H9 (cell line): ENCODE results near the gene RIBC2. TPM values are rescaled to one million over a fixed set of nuclear protein-coding genes. Genes with fewer than 3 reads are reported as not detected.

Experiments
- DNase-seq: peaks from one replicate; pipeline ENCODE4 v3.0.0-alpha.2; 2017
- H2AFZ ChIP-seq: one replicate; pipeline ENCODE4 v1.6.1; 2013; ENCODE audit warnings: mild to moderate bottlenecking, low read length, control low read depth, moderate library complexity
- H2AK5ac ChIP-seq: 2 replicates; pipeline ENCODE4 v1.6.1; 2013; ENCODE audit warnings: low read length, control low read depth, mixed read lengths; ENCODE audit not compliant: insufficient read length
- H2BK120ac ChIP-seq: one replicate; pipeline ENCODE4 v1.6.1; 2013; ENCODE audit warnings: low read depth, mild to moderate bottlenecking, low read length, control low read depth, inconsistent platforms; ENCODE audit not compliant: poor library complexity, severe bottlenecking
- H2BK12ac ChIP-seq: 2 replicates; pipeline ENCODE4 v1.6.1; 2013; ENCODE audit warnings: low read length, control low read depth, mixed read lengths, low read depth; ENCODE audit not compliant: insufficient read length
- H2BK15ac ChIP-seq: 2 replicates; pipeline ENCODE4 v1.6.1; 2013; ENCODE audit warnings: low read depth, low read length, control low read depth
- H2BK20ac ChIP-seq: one replicate; pipeline ENCODE4 v1.6.1; 2013; ENCODE audit warnings: low read depth, mild to moderate bottlenecking, low read length, control low read depth, inconsistent platforms; ENCODE audit not compliant: poor library complexity, severe bottlenecking
- H2BK5ac ChIP-seq: 2 replicates; pipeline ENCODE4 v1.6.1; 2013; ENCODE audit warnings: low read length, control low read depth, mixed read lengths; ENCODE audit not compliant: insufficient read length
- H3K14ac ChIP-seq: 2 replicates; pipeline ENCODE4 v1.6.1; 2013; ENCODE audit warnings: low read length, control low read depth; ENCODE audit not compliant: insufficient read depth
- H3K18ac ChIP-seq: 2 replicates; pipeline ENCODE4 v1.6.1; 2013; ENCODE audit warnings: low read depth, mild to moderate bottlenecking, mixed read lengths, low read length, control low read depth; ENCODE audit not compliant: insufficient read length
- H3K23ac ChIP-seq: 2 replicates; pipeline ENCODE4 v1.6.1; 2013; ENCODE audit warnings: low read length, control low read depth, mixed read lengths, low read depth; ENCODE audit not compliant: insufficient read length
- H3K23me2 ChIP-seq: 2 replicates; pipeline ENCODE4 v1.6.1; 2013; ENCODE audit warnings: low read depth, mild to moderate bottlenecking, mixed read lengths, low read length, control low read depth; ENCODE audit not compliant: insufficient read length, poor library complexity, severe bottlenecking
- H3K27ac ChIP-seq: 2 replicates; pipeline ENCODE4 v1.5.1; 2013; ENCODE audit warnings: low read length, control low read depth, mixed read lengths, low read depth; ENCODE audit not compliant: insufficient read length
- H3K27me3 ChIP-seq: 2 replicates; pipeline ENCODE4 v1.6.1; 2013; ENCODE audit warnings: low read length, control low read depth, inconsistent platforms; ENCODE audit not compliant: insufficient read depth
- H3K4ac ChIP-seq: 2 replicates; pipeline ENCODE4 v1.6.1; 2013; ENCODE audit warnings: low read depth, mild to moderate bottlenecking, control low read depth, inconsistent platforms, low read length, moderate library complexity
- H3K4me1 ChIP-seq: 2 replicates; pipeline ENCODE4 v1.6.1; 2013; ENCODE audit warnings: low read length, control low read depth, inconsistent platforms; ENCODE audit not compliant: insufficient read depth
- H3K4me2 ChIP-seq: 2 replicates; pipeline ENCODE4 v1.6.1; 2013; ENCODE audit warnings: low read length, control low read depth, mixed read lengths; ENCODE audit not compliant: insufficient read length, insufficient read depth
- H3K56ac ChIP-seq: 2 replicates; pipeline ENCODE4 v1.6.1; 2013; ENCODE audit warnings: low read depth, mild to moderate bottlenecking, mixed read lengths, low read length, control low read depth; ENCODE audit not compliant: insufficient read length
- H3K79me1 ChIP-seq: 2 replicates; pipeline ENCODE4 v1.6.1; 2013; ENCODE audit warnings: low read depth, mild to moderate bottlenecking, moderate library complexity, low read length, control low read depth, inconsistent platforms; ENCODE audit not compliant: insufficient read depth, poor library complexity, severe bottlenecking
- H3K79me2 ChIP-seq: 2 replicates; pipeline ENCODE4 v1.6.1; 2013; ENCODE audit warnings: low read length, control low read depth, inconsistent platforms; ENCODE audit not compliant: insufficient read depth
- H3K9ac ChIP-seq: 2 replicates; pipeline ENCODE4 v1.6.1; 2013; ENCODE audit warnings: low read length, control low read depth, mixed read lengths; ENCODE audit not compliant: insufficient read length; ENCODE audit errors: extremely low read depth
- H3K9me3 ChIP-seq: one replicate; pipeline ENCODE4 v1.6.1; 2013; ENCODE audit warnings: low read depth, low read length, inconsistent platforms; ENCODE audit not compliant: control insufficient read depth
- H3T11ph ChIP-seq: one replicate; pipeline ENCODE4 v1.6.1; 2013; ENCODE audit warnings: mild to moderate bottlenecking, low read length, control low read depth, inconsistent platforms
- H4K20me1 ChIP-seq: one replicate; pipeline ENCODE4 v1.6.1; 2013; ENCODE audit not compliant: control insufficient read depth, insufficient read length, insufficient read depth
- H4K5ac ChIP-seq: 2 replicates; pipeline ENCODE4 v1.6.1; 2013; ENCODE audit warnings: low read depth, mild to moderate bottlenecking, mixed read lengths, low read length, control low read depth; ENCODE audit not compliant: insufficient read length
- H4K8ac ChIP-seq: replicated peaks from 2 replicates; pipeline ENCODE4 v1.6.1; 2013; ENCODE audit warnings: low read length, control low read depth, mixed read lengths, low read depth; ENCODE audit not compliant: insufficient read length
- H4K91ac ChIP-seq: 2 replicates; pipeline ENCODE4 v1.6.1; 2013; ENCODE audit warnings: low read depth, mild to moderate bottlenecking, moderate library complexity, mixed read lengths, low read length, control low read depth; ENCODE audit not compliant: insufficient read length
- H3K27ac Mint-ChIP-seq, 3 experiments: 2 replicates in 2 of 3; 3 replicates in 1 of 3; pipeline ENCODE4 v1.8.0; 2020 to 2021; ENCODE audit warnings: mixed read lengths in 3 of 3, mild to moderate bottlenecking in 1 of 3, moderate library complexity in 1 of 3
- H3K27me3 Mint-ChIP-seq: 2 replicates; pipeline ENCODE4 v1.8.0; 2021; ENCODE audit warnings: low read depth, mild to moderate bottlenecking, moderate library complexity, mixed read lengths
- H3K36me3 Mint-ChIP-seq, 3 experiments: 2 replicates in 2 of 3; 3 replicates in 1 of 3; pipeline ENCODE4 v1.8.0; 2020 to 2021; ENCODE audit warnings: low read depth in 3 of 3, mixed read lengths in 3 of 3; ENCODE audit not compliant: insufficient read depth in 1 of 3
- H3K4me1 Mint-ChIP-seq, 2 experiments: 2 replicates each; pipeline ENCODE4 v1.8.0; 2020; ENCODE audit warnings: mixed read lengths in 2 of 2
- H3K4me3 Mint-ChIP-seq, 2 experiments: 2 replicates in 1 of 2; 3 replicates in 1 of 2; pipeline ENCODE4 v1.8.0; 2020 to 2021; ENCODE audit warnings: mild to moderate bottlenecking in 2 of 2, mixed read lengths in 2 of 2, moderate library complexity in 1 of 2
- H3K9me3 Mint-ChIP-seq, 2 experiments: 2 replicates in 1 of 2; 3 replicates in 1 of 2; pipeline ENCODE4 v1.8.0; 2020; ENCODE audit warnings: mild to moderate bottlenecking in 2 of 2, mixed read lengths in 2 of 2, moderate library complexity in 1 of 2
- WGBS: extraction: QIAGEN DNeasy Blood & Tissue Kit; methylation state at CpG from one replicate; pipeline ENCODE4 v1.1.7; 2013; ENCODE audit warnings: missing lambda C conversion rate, low lambda C conversion rate, mixed read lengths; ENCODE audit not compliant: insufficient read length; ENCODE audit errors: extremely low coverage; 5-methylcytosine and 5-hydroxymethylcytosine counted together
- total RNA-seq: library from RNA; stranded (reverse); gene quantifications from 2 replicates; pipeline ENCODE4 v1.2.1, GENCODE V29; 2021
- TF ChIP-seq, protein P1 (sequence below): fragments of 200-600 bp; sonication (generic); conservative IDR thresholded peaks from 3 replicates; pipeline ENCODE4 v1.8.0; 2021; ENCODE audit warnings: antibody characterized with exemption, mild to moderate bottlenecking

The RIBC2 gene
- total RNA-seq, 1 experiment from 2014 or later, result 4.1 TPM

DNA sequence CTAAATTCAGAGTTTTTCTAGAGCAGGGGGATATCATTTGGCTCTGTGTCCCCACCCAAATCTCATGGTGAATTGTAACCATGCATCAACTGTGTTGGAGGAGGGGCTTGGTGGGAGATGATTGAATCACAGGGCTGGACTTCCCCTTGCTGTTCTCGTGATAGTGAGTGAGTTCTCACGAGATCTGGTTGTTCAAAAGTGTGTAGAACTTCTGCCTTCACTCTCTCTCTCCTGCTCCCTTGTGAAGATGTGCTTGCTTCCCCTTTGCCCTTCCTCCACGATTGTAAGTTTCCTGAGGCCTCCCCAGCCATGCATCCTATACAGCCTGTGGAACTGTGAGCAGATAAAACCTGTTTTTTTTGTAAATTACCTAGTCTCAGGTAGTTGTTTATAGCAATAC lies 67.2 kb downstream of the RIBC2 start:
- no peaks in the 10 kb centered on the region for H3K4me1 ChIP-seq

More for the DNA sequence above, 67.2 kb downstream of the RIBC2 start:
- no peak overlapping the region for H2BK5ac ChIP-seq
- Mint-ChIP-seq H3K27me3 (peaks cover 13% of the 10 kb centered on the region), H3K27ac (no peak overlapping the region), H3K4me3 (no peak overlapping the region), H3K9me3 (peaks cover 10 to 13% of the 10 kb centered on the region in 2 experiments), H3K36me3 (peaks cover 2 to 5% (median 2%) of the 10 kb centered on the region in 3 experiments; a peak in 3 of 7 replicates), H3K4me1 (peaks cover 0 to 3% of the 10 kb centered on the region in 2 experiments; a peak in 2 of 4 replicates)
- no peaks in the 10 kb centered on the region for H3K27me3 ChIP-seq
- no peaks in the 10 kb centered on the region for H3K23me2 ChIP-seq
- no peaks in the 10 kb centered on the region for H3K79me2 ChIP-seq
- no peak overlapping the region for H3K23ac ChIP-seq
- H2BK20ac ChIP-seq, result no peak overlapping the region
- TF ChIP-seq, protein P1, sequence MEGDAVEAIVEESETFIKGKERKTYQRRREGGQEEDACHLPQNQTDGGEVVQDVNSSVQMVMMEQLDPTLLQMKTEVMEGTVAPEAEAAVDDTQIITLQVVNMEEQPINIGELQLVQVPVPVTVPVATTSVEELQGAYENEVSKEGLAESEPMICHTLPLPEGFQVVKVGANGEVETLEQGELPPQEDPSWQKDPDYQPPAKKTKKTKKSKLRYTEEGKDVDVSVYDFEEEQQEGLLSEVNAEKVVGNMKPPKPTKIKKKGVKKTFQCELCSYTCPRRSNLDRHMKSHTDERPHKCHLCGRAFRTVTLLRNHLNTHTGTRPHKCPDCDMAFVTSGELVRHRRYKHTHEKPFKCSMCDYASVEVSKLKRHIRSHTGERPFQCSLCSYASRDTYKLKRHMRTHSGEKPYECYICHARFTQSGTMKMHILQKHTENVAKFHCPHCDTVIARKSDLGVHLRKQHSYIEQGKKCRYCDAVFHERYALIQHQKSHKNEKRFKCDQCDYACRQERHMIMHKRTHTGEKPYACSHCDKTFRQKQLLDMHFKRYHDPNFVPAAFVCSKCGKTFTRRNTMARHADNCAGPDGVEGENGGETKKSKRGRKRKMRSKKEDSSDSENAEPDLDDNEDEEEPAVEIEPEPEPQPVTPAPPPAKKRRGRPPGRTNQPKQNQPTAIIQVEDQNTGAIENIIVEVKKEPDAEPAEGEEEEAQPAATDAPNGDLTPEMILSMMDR, result no peak
- no peak overlapping the region for H2BK15ac ChIP-seq
- H2AK5ac ChIP-seq, result no peak overlapping the region
- H3K79me1 ChIP-seq, result no peaks in the 10 kb centered on the region
- no peaks in the 10 kb centered on the region for H3K9me3 ChIP-seq
- H3K18ac ChIP-seq, result no peak overlapping the region
- H3K27ac ChIP-seq, result no peak overlapping the region
- H4K20me1 ChIP-seq, result no peaks in the 10 kb centered on the region
- no peak overlapping the region for H3T11ph ChIP-seq
- no peak overlapping the region for H3K9ac ChIP-seq
- no peak overlapping the region for H2BK120ac ChIP-seq
- no CpG with 5 or more reads among the region's 3 CpGs for WGBS
- no peak for DNase-seq
- H4K8ac ChIP-seq, result no peak overlapping the region
- no peak overlapping the region for H3K4ac ChIP-seq
- H2BK12ac ChIP-seq, result no peak overlapping the region
- H4K91ac ChIP-seq, result no peak overlapping the region
- no peak overlapping the region for H2AFZ ChIP-seq
- no peak overlapping the region for H3K56ac ChIP-seq
- H3K14ac ChIP-seq, result no peak overlapping the region
- H4K5ac ChIP-seq, result no peak overlapping the region
- no peak overlapping the region for H3K4me2 ChIP-seq
